ENCODE data around the gene YEATS2. TPM values are rescaled to one million over a fixed set of nuclear protein-coding genes. Genes with fewer than 3 reads are reported as not detected.

YEATS2 gene
- polyA plus RNA-seq, 1 of the 3 experiments (the other 2 are of a cell fraction): 19.9 TPM

DNA sequence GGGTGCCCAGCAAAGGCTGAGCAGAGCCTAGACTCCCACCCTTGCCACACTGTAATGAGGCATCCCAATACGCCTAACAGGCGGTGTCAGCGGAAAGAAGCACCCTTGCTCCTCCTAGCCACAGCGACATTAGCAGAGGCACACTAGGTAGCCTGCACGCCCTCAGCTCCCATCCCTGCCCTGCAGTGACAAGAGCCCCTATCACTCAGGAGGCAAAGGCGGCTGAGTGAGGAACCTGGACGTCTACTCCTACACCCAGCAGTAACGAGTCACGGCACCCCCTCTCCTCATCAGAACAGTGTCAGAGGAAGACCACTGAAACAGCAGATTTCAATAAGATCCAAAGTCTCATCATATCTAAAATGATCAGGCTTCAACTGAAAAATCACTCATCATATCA lies 139.8 kb downstream of the YEATS2 start:
- CTCF ChIA-PET: no interaction called here
- TF ChIP-seq, protein P1, sequence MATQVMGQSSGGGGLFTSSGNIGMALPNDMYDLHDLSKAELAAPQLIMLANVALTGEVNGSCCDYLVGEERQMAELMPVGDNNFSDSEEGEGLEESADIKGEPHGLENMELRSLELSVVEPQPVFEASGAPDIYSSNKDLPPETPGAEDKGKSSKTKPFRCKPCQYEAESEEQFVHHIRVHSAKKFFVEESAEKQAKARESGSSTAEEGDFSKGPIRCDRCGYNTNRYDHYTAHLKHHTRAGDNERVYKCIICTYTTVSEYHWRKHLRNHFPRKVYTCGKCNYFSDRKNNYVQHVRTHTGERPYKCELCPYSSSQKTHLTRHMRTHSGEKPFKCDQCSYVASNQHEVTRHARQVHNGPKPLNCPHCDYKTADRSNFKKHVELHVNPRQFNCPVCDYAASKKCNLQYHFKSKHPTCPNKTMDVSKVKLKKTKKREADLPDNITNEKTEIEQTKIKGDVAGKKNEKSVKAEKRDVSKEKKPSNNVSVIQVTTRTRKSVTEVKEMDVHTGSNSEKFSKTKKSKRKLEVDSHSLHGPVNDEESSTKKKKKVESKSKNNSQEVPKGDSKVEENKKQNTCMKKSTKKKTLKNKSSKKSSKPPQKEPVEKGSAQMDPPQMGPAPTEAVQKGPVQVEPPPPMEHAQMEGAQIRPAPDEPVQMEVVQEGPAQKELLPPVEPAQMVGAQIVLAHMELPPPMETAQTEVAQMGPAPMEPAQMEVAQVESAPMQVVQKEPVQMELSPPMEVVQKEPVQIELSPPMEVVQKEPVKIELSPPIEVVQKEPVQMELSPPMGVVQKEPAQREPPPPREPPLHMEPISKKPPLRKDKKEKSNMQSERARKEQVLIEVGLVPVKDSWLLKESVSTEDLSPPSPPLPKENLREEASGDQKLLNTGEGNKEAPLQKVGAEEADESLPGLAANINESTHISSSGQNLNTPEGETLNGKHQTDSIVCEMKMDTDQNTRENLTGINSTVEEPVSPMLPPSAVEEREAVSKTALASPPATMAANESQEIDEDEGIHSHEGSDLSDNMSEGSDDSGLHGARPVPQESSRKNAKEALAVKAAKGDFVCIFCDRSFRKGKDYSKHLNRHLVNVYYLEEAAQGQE (IDR thresholded peaks at IDR 0.05; ENCODE audit: low read depth, low read length): no peak
- TF ChIP-seq FOXM1 (IDR thresholded peaks at IDR 0.05; ENCODE audit: low read depth): no peak
- no peak for TF ChIP-seq RAD21 (IDR thresholded peaks at IDR 0.05; ENCODE audit: low read length)
- no peak for TF ChIP-seq EZH2phosphoT487 (IDR thresholded peaks at IDR 0.05; ENCODE audit: borderline replicate concordance, low read depth)
- TF ChIP-seq, protein P2, sequence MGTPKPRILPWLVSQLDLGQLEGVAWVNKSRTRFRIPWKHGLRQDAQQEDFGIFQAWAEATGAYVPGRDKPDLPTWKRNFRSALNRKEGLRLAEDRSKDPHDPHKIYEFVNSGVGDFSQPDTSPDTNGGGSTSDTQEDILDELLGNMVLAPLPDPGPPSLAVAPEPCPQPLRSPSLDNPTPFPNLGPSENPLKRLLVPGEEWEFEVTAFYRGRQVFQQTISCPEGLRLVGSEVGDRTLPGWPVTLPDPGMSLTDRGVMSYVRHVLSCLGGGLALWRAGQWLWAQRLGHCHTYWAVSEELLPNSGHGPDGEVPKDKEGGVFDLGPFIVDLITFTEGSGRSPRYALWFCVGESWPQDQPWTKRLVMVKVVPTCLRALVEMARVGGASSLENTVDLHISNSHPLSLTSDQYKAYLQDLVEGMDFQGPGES (IDR thresholded peaks at IDR 0.05; ENCODE audit: low read depth, low read length): no peak
- TF ChIP-seq EP300 (IDR thresholded peaks at IDR 0.05; ENCODE audit: borderline replicate concordance in 1 of 2, low read depth in 1 of 2, low read length in 1 of 2): no peak
- no peak for TF ChIP-seq MEF2A (IDR thresholded peaks at IDR 0.05; ENCODE audit: borderline replicate concordance, low read depth)
- TF ChIP-seq, protein P3, sequence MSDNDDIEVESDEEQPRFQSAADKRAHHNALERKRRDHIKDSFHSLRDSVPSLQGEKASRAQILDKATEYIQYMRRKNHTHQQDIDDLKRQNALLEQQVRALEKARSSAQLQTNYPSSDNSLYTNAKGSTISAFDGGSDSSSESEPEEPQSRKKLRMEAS (IDR thresholded peaks at IDR 0.05; ENCODE audit: low read depth): no peak
- no peaks in the 10 kb centered on the region for H3F3A ChIP-seq (replicated peaks; ENCODE audit: insufficient read depth)
- POLR2A ChIA-PET: no interaction called here
- no peak overlapping the region for H2AFZ ChIP-seq (ENCODE audit: low read depth)
- DNase-seq: no peak
- no peaks in the 10 kb centered on the region for H3K9me3 ChIP-seq
- H3K27ac ChIP-seq (ENCODE audit: low read depth in 2 of 2, low read length in 1 of 2): no peak overlapping the region
- H3K9me2 ChIP-seq: no peaks in the 10 kb centered on the region
- H3K79me2 ChIP-seq (ENCODE audit: insufficient read depth): peaks cover 3% of the 10 kb centered on the region; the same call in 1 of the 2 replicates
- over 99% methylated on average over 9 of the region's 9 CpGs for WGBS (ENCODE audit: low lambda C conversion rate)
- H3K9ac ChIP-seq: no peak overlapping the region
- no peaks in the 10 kb centered on the region for H3K27me3 ChIP-seq (ENCODE audit: insufficient read depth)
- no peak overlapping the region for H3K4me3 ChIP-seq (ENCODE audit: low read depth in 2 of 2, low read length in 1 of 2)
- H4K20me1 ChIP-seq (ENCODE audit: insufficient read depth): no peaks in the 10 kb centered on the region
- H3K4me2 ChIP-seq: no peak overlapping the region
- no peaks in the 10 kb centered on the region for H3K4me1 ChIP-seq (ENCODE audit: control insufficient read depth in 1 of 2, insufficient read depth in 2 of 2, low read depth in 1 of 2, low read length in 1 of 2)
- H3K36me3 ChIP-seq (replicated peaks in 1 of 2; ENCODE audit: control insufficient read depth in 1 of 2, insufficient read depth in 2 of 2, low read length in 1 of 2): peaks cover 18 to 55% of the 10 kb centered on the region in 2 experiments

DNA sequence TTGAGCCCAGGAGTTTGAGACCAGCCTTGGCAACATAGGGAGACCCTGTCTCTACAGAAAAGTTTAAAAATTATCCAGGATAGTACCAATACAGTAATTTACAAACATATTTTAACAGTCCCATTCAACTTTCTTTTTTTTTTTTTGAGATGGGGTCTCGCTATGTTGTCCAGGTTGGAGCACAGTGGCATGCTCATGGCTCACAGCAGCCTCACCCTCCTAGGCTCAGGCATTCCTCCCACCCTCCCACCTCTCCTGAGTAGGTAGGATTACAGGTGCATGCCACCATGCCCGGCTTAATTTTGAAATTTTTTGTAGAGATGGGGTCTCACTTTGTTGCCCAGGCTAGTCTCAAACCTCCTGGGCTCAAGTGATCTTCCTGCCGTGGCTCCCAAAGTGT lies 140.3 kb downstream of the YEATS2 start:
- peaks cover 4% of the 10 kb centered on the region; the same call in 1 of the 2 replicates for H3K79me2 ChIP-seq (ENCODE audit: insufficient read depth)
- no peak overlapping the region for H3K27ac ChIP-seq (ENCODE audit: low read depth in 2 of 2, low read length in 1 of 2)
- no peak overlapping the region for H3K4me2 ChIP-seq
- no peak overlapping the region for H3K9ac ChIP-seq
- no peaks in the 10 kb centered on the region for H4K20me1 ChIP-seq (ENCODE audit: insufficient read depth)
- H3F3A ChIP-seq (replicated peaks; ENCODE audit: insufficient read depth): no peaks in the 10 kb centered on the region
- H2AFZ ChIP-seq (ENCODE audit: low read depth): no peak overlapping the region
- no peaks in the 10 kb centered on the region for H3K27me3 ChIP-seq (ENCODE audit: insufficient read depth)
- 100% methylated on average over 2 of the region's 3 CpGs for WGBS (ENCODE audit: low lambda C conversion rate)
- H3K36me3 ChIP-seq (replicated peaks in 1 of 2; ENCODE audit: control insufficient read depth in 1 of 2, insufficient read depth in 2 of 2, low read length in 1 of 2): peaks cover 22 to 50% of the 10 kb centered on the region in 2 experiments
- ChIA-PET POLR2A (no interaction called here), CTCF (no interaction called here)
- H3K4me1 ChIP-seq (ENCODE audit: control insufficient read depth in 1 of 2, insufficient read depth in 2 of 2, low read depth in 1 of 2, low read length in 1 of 2): no peaks in the 10 kb centered on the region
- no peak for DNase-seq
- no peak overlapping the region for H3K4me3 ChIP-seq (ENCODE audit: low read depth in 2 of 2, low read length in 1 of 2)
- H3K9me3 ChIP-seq: no peaks in the 10 kb centered on the region
- no peaks in the 10 kb centered on the region for H3K9me2 ChIP-seq
- TF ChIP-seq POLR2AphosphoS5 (IDR thresholded peaks at IDR 0.05; ENCODE audit: low read depth, low read length): no peak
- no peak for TF ChIP-seq RXRA (IDR thresholded peaks at IDR 0.05; ENCODE audit: borderline replicate concordance, low read depth)
- no peak for TF ChIP-seq TCF12 (IDR thresholded peaks at IDR 0.05)
- TF ChIP-seq, protein P1 (IDR thresholded peaks at IDR 0.05; ENCODE audit: low read depth, low read length): no peak
- no peak for TF ChIP-seq RFX5 (IDR thresholded peaks at IDR 0.05; ENCODE audit: low read length)
- TF ChIP-seq, protein P4, sequence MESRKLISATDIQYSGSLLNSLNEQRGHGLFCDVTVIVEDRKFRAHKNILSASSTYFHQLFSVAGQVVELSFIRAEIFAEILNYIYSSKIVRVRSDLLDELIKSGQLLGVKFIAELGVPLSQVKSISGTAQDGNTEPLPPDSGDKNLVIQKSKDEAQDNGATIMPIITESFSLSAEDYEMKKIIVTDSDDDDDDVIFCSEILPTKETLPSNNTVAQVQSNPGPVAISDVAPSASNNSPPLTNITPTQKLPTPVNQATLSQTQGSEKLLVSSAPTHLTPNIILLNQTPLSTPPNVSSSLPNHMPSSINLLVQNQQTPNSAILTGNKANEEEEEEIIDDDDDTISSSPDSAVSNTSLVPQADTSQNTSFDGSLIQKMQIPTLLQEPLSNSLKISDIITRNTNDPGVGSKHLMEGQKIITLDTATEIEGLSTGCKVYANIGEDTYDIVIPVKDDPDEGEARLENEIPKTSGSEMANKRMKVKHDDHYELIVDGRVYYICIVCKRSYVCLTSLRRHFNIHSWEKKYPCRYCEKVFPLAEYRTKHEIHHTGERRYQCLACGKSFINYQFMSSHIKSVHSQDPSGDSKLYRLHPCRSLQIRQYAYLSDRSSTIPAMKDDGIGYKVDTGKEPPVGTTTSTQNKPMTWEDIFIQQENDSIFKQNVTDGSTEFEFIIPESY (IDR thresholded peaks at IDR 0.05; ENCODE audit: borderline replicate concordance, low read depth): no peak
- TF ChIP-seq MXI1 (IDR thresholded peaks at IDR 0.05; ENCODE audit: low read depth, low read length): no peak
- TF ChIP-seq SIN3A (IDR thresholded peaks at IDR 0.05; ENCODE audit: borderline replicate concordance, low read depth, low read length): no peak
- TF ChIP-seq, protein P2 (IDR thresholded peaks at IDR 0.05; ENCODE audit: low read depth, low read length): no peak

Data from SK-N-SH (cell line).